Kidney (tissue), 14 donors: ENCODE measurements around the gene PTPRQ. TPM values are rescaled to one million over a fixed set of nuclear protein-coding genes. Genes with fewer than 3 reads are reported as not detected.

ENCODE experiments used
- DNase-seq, 5 donors: peaks; one replicate each; pipeline ENCODE4 v3.0.0-alpha.2; 2013 to 2020
- FAIRE-seq: peaks from 2 replicates; lab custom pipeline; 2012; peaks lifted over from hg19 to GRCh38; lab: Jason Lieb, UNC
- H3K27ac ChIP-seq, 2 donors: one replicate each; pipeline ENCODE4 v1.7.0; 2013; ENCODE audit warnings: low read depth in 2 of 2, low read length in 2 of 2, inconsistent platforms in 1 of 2
- H3K27me3 ChIP-seq: one replicate; pipeline ENCODE4 v1.7.1; 2013; ENCODE audit warnings: low read length, inconsistent platforms; ENCODE audit not compliant: control insufficient read depth, insufficient read depth
- H3K36me3 ChIP-seq, 3 donors: one replicate each; pipeline versions ENCODE4 v1.7.0 to v1.7.1; 2013; ENCODE audit warnings: low read length in 3 of 3, control low read depth in 1 of 3, inconsistent platforms in 1 of 3; ENCODE audit not compliant: insufficient read depth in 3 of 3, control insufficient read depth in 2 of 3
- H3K4me1 ChIP-seq, 3 donors: one replicate each; pipeline versions ENCODE4 v1.7.0 to v1.7.1; 2013; ENCODE audit warnings: low read length in 3 of 3, inconsistent platforms in 1 of 3, low read depth in 1 of 3; ENCODE audit not compliant: control insufficient read depth in 2 of 3, insufficient read depth in 2 of 3
- H3K4me3 ChIP-seq, 3 donors: one replicate each; pipeline versions ENCODE4 v1.7.0 to v1.8.1; 2013; ENCODE audit warnings: low read length in 3 of 3, control low read depth in 1 of 3, inconsistent platforms in 1 of 3
- H3K9ac ChIP-seq, 3 donors: one replicate each; pipeline versions ENCODE4 v1.7.0 to v1.7.1; 2013; ENCODE audit warnings: low read length in 3 of 3, control low read depth in 1 of 3, inconsistent platforms in 1 of 3
- H3K9me3 ChIP-seq, 3 donors: one replicate each; pipeline versions ENCODE4 v1.7.0 to v1.7.1; 2013; ENCODE audit warnings: low read length in 3 of 3, control low read depth in 1 of 3, inconsistent platforms in 1 of 3; ENCODE audit not compliant: control insufficient read depth in 2 of 3, insufficient read depth in 1 of 3
- CTCF ChIP-seq: IDR thresholded peaks from 3 replicates; pipeline ENCODE4 v1.5.1; 2012; ENCODE audit warnings: mild to moderate bottlenecking, moderate library complexity, borderline replicate concordance; ENCODE audit not compliant: insufficient read depth; ENCODE audit errors: extremely low read depth
- intact Hi-C: fragments of 100-400 bp; cut with DNase I; formaldehyde crosslinking; loops from one replicate; pipeline ENCODE4 v1.11.1; 2022
- polyA plus RNA-seq: library from polyadenylated mRNA; stranded (reverse); fragments of 350-450 nt; fragmentation: Illumina TruSeq; extraction: RNeasy Lipid Tissue Mini Kit (QIAGEN cat#74804); gene quantifications from one replicate; pipeline ENCODE4 v1.2.3, GENCODE V29; 2014; ENCODE audit warnings: low read depth, low replicate concordance; ENCODE audit not compliant: insufficient read depth
- total RNA-seq: library from RNA; stranded (reverse); fragmentation: NEBNext Ultra II Directional; extraction: Animal tissue kit (Norgen Biotek cat#: 25700); gene quantifications from one replicate; pipeline ENCODE4 v1.2.1, GENCODE V29; 2021
- donor health status: control.
- donor health status: control.
- donor health status: control.
- donor health status: control.
- donor health status: control.
- donor health status: DM: yes; HTN: yes; CAD: no.
- donor health status: Normal renal cell carcinoma (clear cell type).

Gene PTPRQ
- total and polyA plus RNA-seq, 2 donors from 2014 or later, result 0.25 to 3.1 TPM

- Histone ChIP-seq H3K4me1 (no peaks in the 10 kb centered on the region), H3K9ac (no peak overlapping the region), H3K4me3 (no peak overlapping the region), H3K36me3 (no peaks in the 10 kb centered on the region), H3K9me3 (no peaks in the 10 kb centered on the region), H3K27me3 (no peaks in the 10 kb centered on the region), H3K27ac (no peak overlapping the region)
- intact Hi-C loops, result no loop called here
- FAIRE-seq (no peak), DNase-seq (no peak)
- TF ChIP-seq CTCF, result no peak
These were observed 183.7 kb downstream of the PTPRQ start for GRCh38 chr12:80627782-80628181.

GRCh38 chr12:80632835-80633234, 188.8 kb downstream of the PTPRQ start:
- H3K27ac ChIP-seq, result no peak overlapping the region
- no peak overlapping the region for H3K4me3 ChIP-seq
- H3K4me1 ChIP-seq, result no peaks in the 10 kb centered on the region
- TF ChIP-seq CTCF, result peak; percentile 9
- no peak overlapping the region for H3K9ac ChIP-seq
- intact Hi-C loops, result no loop called here
- H3K9me3 ChIP-seq, result no peaks in the 10 kb centered on the region
- H3K27me3 ChIP-seq, result no peaks in the 10 kb centered on the region
- H3K36me3 ChIP-seq, result no peaks in the 10 kb centered on the region
- FAIRE-seq (no peak), DNase-seq (peak in 1 of 5 donors; percentile 10)

DNA sequence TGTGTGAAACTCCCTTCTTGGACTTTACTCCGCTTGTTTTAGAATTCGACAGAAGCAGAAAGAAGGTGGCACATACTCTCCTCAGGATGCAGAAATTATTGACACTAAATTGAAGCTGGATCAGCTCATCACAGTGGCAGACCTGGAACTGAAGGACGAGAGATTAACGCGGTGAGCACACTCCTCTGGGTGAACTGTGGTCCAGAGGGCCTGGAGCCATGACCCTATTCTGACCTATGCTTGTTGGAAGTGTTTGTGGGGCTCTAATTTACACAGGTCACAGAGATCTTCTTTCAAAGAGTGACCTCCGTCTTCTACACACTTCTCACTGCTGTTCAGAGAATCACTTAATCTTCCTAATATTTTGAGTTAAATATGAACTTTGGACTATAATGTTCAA, 190.9 kb downstream of the PTPRQ start:
- Histone ChIP-seq H3K27ac (no peak overlapping the region), H3K36me3 (no peaks in the 10 kb centered on the region), H3K9ac (no peak overlapping the region), H3K4me1 (no peaks in the 10 kb centered on the region), H3K27me3 (no peaks in the 10 kb centered on the region), H3K9me3 (no peaks in the 10 kb centered on the region), H3K4me3 (no peak overlapping the region)
- DNase-seq (no peak), FAIRE-seq (no peak)
- intact Hi-C loops, result no loop called here
- TF ChIP-seq CTCF, result no peak

GRCh38 chr12:80636832-80637231, 192.8 kb downstream of the PTPRQ start:
- Histone ChIP-seq H3K36me3 (no peaks in the 10 kb centered on the region), H3K9ac (no peak overlapping the region), H3K4me1 (no peaks in the 10 kb centered on the region), H3K27ac (no peak overlapping the region), H3K27me3 (no peaks in the 10 kb centered on the region), H3K9me3 (no peaks in the 10 kb centered on the region), H3K4me3 (no peak overlapping the region)
- DNase-seq (no peak), FAIRE-seq (no peak)
- no peak for TF ChIP-seq CTCF
- intact Hi-C loops, result no loop called here
